ENCODE measurements around the gene DSCAML1. TPM values are rescaled to one million over a fixed set of nuclear protein-coding genes. Genes with fewer than 3 reads are reported as not detected.

Gene DSCAML1
- total and polyA plus RNA-seq, 2 of the 8 experiments (the other 6 are each of a cell fraction or from before 2014, with no cell fraction given): 0.19 to 0.24 TPM

GRCh38 chr11:117573326-117573725 is 223.7 kb downstream of the DSCAML1 start (continued):
- TF ChIP-seq CHD2 (IDR thresholded peaks at IDR 0.05; ENCODE audit: low read length) (no peak), RBBP5 (IDR thresholded peaks at IDR 0.05; ENCODE audit: borderline replicate concordance, low read depth, low read length) (no peak), TBP (IDR thresholded peaks at IDR 0.05; ENCODE audit: low read depth, low read length) (no peak)

Data from H1 (cell line).